HCT116 (cell line): ENCODE results near the gene LYRM4. TPM values are rescaled to one million over a fixed set of nuclear protein-coding genes. Genes with fewer than 3 reads are reported as not detected.

ENCODE experiments used
- ATAC-seq: fragments of 200-7000 bp; cut with Tn5 transposase; 2 replicates; pipeline ENCODE4 v1.9.1; 2020; ENCODE audit warnings: mild to moderate bottlenecking, moderate library complexity
- BruUV-seq: library from RNA; stranded (reverse); fragments of 400-500 nt; replicated peaks from 2 replicates; lab custom pipeline; 2021; lab: Mats Ljungman, UMichigan
- CTCF ChIA-PET: fragments of 300-600 bp; sonication (Branson Sonifier 250); formaldehyde crosslinking; loops from one replicate; lab custom pipeline; 2021; ENCODE audit warnings: antibody characterized with exemption; lab: Charles Lee
- POLR2A ChIA-PET: fragments of 300-600, 350-600 bp; sonication (Branson Sonifier 250); formaldehyde crosslinking; loops from one replicate; lab custom pipeline; 2021; ENCODE audit warnings: antibody characterized with exemption; lab: Charles Lee
- RAD21 ChIA-PET, 2 experiments: fragments of 300-600 bp; sonication (Branson Sonifier 250); formaldehyde crosslinking; loops; one replicate each; lab custom pipeline; 2023; ENCODE audit warnings: low total read pairs in 2 of 2; ENCODE audit not compliant: uncharacterized antibody in 2 of 2, unreplicated experiment in 2 of 2, low non-redundant PET in 1 of 2; lab: Charles Lee
- DNase-seq: peaks from one replicate; pipeline ENCODE4 v3.0.0-alpha.2; 2010; ENCODE audit warnings: low read depth, low spot score
- H2AFZ ChIP-seq: fragments of 200-600 bp; shearing (Covaris generic), sonication (generic); 2 replicates; pipeline ENCODE4 v1.6.1; 2017; ENCODE audit warnings: low read depth, mixed run types, mixed read lengths, antibody characterized with exemption, low read length; ENCODE audit not compliant: poor library complexity, severe bottlenecking
- H3K27ac ChIP-seq: 2 replicates; pipeline ENCODE4 v1.5.1; 2012; ENCODE audit warnings: low read depth, low read length
- H3K27me3 ChIP-seq: fragments of 200-600 bp; sonication (generic); 2 replicates; pipeline ENCODE4 v1.6.1; 2016; ENCODE audit warnings: mixed run types, low read length, mixed read lengths; ENCODE audit not compliant: insufficient read depth
- H3K36me3 ChIP-seq, 2 experiments: fragments of 200-500 bp in 1 of 2; fragments of 200-600 bp in 1 of 2; sonication (Bioruptor generic) in 1 of 2; sonication (generic) in 1 of 2; 2 replicates each; pipeline versions ENCODE4 v1.5.1 to v1.6.1; 2014 to 2016; ENCODE audit warnings: low read length in 2 of 2, inconsistent platforms in 1 of 2, mixed read lengths in 1 of 2, mixed run types in 1 of 2; ENCODE audit not compliant: insufficient read depth in 2 of 2, control insufficient read depth in 1 of 2
- H3K4me1 ChIP-seq, 2 experiments: fragments of 200-600 bp in 1 of 2; sonication (generic) in 1 of 2; 2 replicates each; pipeline versions ENCODE4 v1.5.1 to v1.6.1; 2012 to 2017; ENCODE audit warnings: low read length in 2 of 2, inconsistent platforms in 1 of 2, mild to moderate bottlenecking in 1 of 2, mixed read lengths in 1 of 2, mixed run types in 1 of 2, moderate library complexity in 1 of 2; ENCODE audit not compliant: insufficient read depth in 2 of 2, control insufficient read depth in 1 of 2
- H3K4me2 ChIP-seq: fragments of 200-600 bp; sonication (generic); 2 replicates; pipeline ENCODE4 v1.6.1; 2017; ENCODE audit warnings: mixed run types, low read length, mixed read lengths
- H3K4me3 ChIP-seq, 2 experiments: fragments of 200-600 bp in 1 of 2; sonication (generic) in 1 of 2; replicated peaks in 1 of 2; 2 replicates each; pipeline ENCODE4 v1.5.1; 2011 to 2016; ENCODE audit warnings: low read length in 2 of 2, control low read depth in 1 of 2, low read depth in 1 of 2, mild to moderate bottlenecking in 1 of 2, mixed read lengths in 1 of 2, mixed run types in 1 of 2
- H3K79me2 ChIP-seq: fragments of 200-600 bp; sonication (generic); 2 replicates; pipeline ENCODE4 v1.6.1; 2017; ENCODE audit warnings: mild to moderate bottlenecking, mixed run types, low read length, moderate library complexity, mixed read lengths; ENCODE audit not compliant: insufficient read depth
- H3K9ac ChIP-seq: fragments of 200-600 bp; sonication (generic); 2 replicates; pipeline ENCODE4 v1.6.1; 2016; ENCODE audit warnings: low read length, mixed read lengths
- H3K9me2 ChIP-seq: fragments of 200-600 bp; sonication (generic), shearing (Covaris generic); 2 replicates; pipeline ENCODE4 v1.6.1; 2017; ENCODE audit warnings: mixed run types, mild to moderate bottlenecking, moderate library complexity; ENCODE audit not compliant: insufficient read depth
- H3K9me3 ChIP-seq, 2 experiments: fragments of 200-500 bp in 1 of 2; fragments of 200-600 bp in 1 of 2; sonication (Bioruptor generic) in 1 of 2; sonication (generic) in 1 of 2; 2 replicates each; pipeline ENCODE4 v1.6.1; 2014 to 2017; ENCODE audit warnings: low read length in 2 of 2, mixed read lengths in 2 of 2, inconsistent platforms in 1 of 2, low read depth in 1 of 2, mild to moderate bottlenecking in 1 of 2, mixed run types in 1 of 2, moderate library complexity in 1 of 2; ENCODE audit not compliant: control insufficient read depth in 1 of 2, insufficient read depth in 1 of 2
- H4K20me1 ChIP-seq: fragments of 200-600 bp; sonication (generic), shearing (Covaris generic); 2 replicates; pipeline ENCODE4 v1.6.1; 2017; ENCODE audit warnings: mixed run types, mild to moderate bottlenecking, moderate library complexity; ENCODE audit not compliant: insufficient read depth
- CBX3 ChIP-seq: IDR thresholded peaks from 2 replicates; pipeline ENCODE4 v1.6.1; 2012; ENCODE audit warnings: low read depth
- CEBPB ChIP-seq: IDR thresholded peaks from 2 replicates; pipeline ENCODE4 v1.6.1; 2012; ENCODE audit warnings: low read depth
- CTCF ChIP-seq, 3 experiments: fragments of 200-600 bp in 1 of 3; sonication (generic) in 1 of 3; IDR thresholded peaks in 2 of 3; conservative IDR thresholded peaks in 1 of 3; 2 replicates each; pipeline ENCODE4 v1.5.1; 2012 to 2017; ENCODE audit warnings: low read depth in 2 of 3, low read length in 2 of 3, antibody characterized with exemption in 1 of 3, borderline replicate concordance in 1 of 3, control low read depth in 1 of 3, mild to moderate bottlenecking in 1 of 3, mixed read lengths in 1 of 3, mixed run types in 1 of 3, moderate library complexity in 1 of 3; ENCODE audit not compliant: insufficient read depth in 1 of 3
- EGR1 ChIP-seq: IDR thresholded peaks from 2 replicates; pipeline ENCODE4 v1.6.1; 2012; ENCODE audit warnings: low read depth
- ELF1 ChIP-seq: IDR thresholded peaks from 2 replicates; pipeline ENCODE4 v1.6.1; 2012; ENCODE audit warnings: low read depth, borderline replicate concordance
- EZH2 ChIP-seq: fragments of 200-600 bp; sonication (generic); IDR thresholded peaks from 2 replicates; pipeline ENCODE4 v1.6.1; 2017; ENCODE audit warnings: antibody characterized with exemption, mixed run types
- EZH2phosphoT487 ChIP-seq: fragments of 200-600 bp; IDR thresholded peaks from 2 replicates; pipeline ENCODE4 v1.6.1; 2018; ENCODE audit warnings: antibody characterized with exemption, borderline replicate concordance
- FOSL1 ChIP-seq: IDR thresholded peaks from 2 replicates; pipeline ENCODE4 v1.6.1; 2012; ENCODE audit warnings: low read depth
- JUND ChIP-seq: IDR thresholded peaks from 2 replicates; pipeline ENCODE4 v1.6.1; 2012
- POLR2A ChIP-seq: IDR thresholded peaks from 2 replicates; pipeline ENCODE4 v1.7.0; 2011; ENCODE audit warnings: borderline replicate concordance; ENCODE audit not compliant: insufficient read depth, insufficient read length; ENCODE audit errors: extremely low read depth
- POLR2AphosphoS5 ChIP-seq: IDR thresholded peaks from 2 replicates; pipeline ENCODE4 v1.6.1; 2011; ENCODE audit warnings: mild to moderate bottlenecking, low read depth, low read length, moderate library complexity
- RAD21 ChIP-seq: IDR thresholded peaks from 2 replicates; pipeline ENCODE4 v1.6.1; 2012; ENCODE audit warnings: low read depth, mild to moderate bottlenecking
- REST ChIP-seq: IDR thresholded peaks from 2 replicates; pipeline ENCODE4 v1.6.1; 2012; ENCODE audit warnings: low read depth
- SIN3A ChIP-seq: IDR thresholded peaks from 2 replicates; pipeline ENCODE4 v1.6.1; 2012; ENCODE audit warnings: low read depth
- SP1 ChIP-seq: IDR thresholded peaks from 2 replicates; pipeline ENCODE4 v1.6.1; 2012; ENCODE audit warnings: low read depth
- SRF ChIP-seq: IDR thresholded peaks from 2 replicates; pipeline ENCODE4 v1.6.1; 2012; ENCODE audit warnings: low read depth
- YY1 ChIP-seq: IDR thresholded peaks from 2 replicates; pipeline ENCODE4 v1.6.1; 2011; ENCODE audit warnings: low read length, low read depth, moderate library complexity, mild to moderate bottlenecking; ENCODE audit not compliant: insufficient replicate concordance; ENCODE audit errors: extremely low read depth
- ZBTB33 ChIP-seq: IDR thresholded peaks from 2 replicates; pipeline ENCODE4 v1.6.1; 2011; ENCODE audit warnings: mild to moderate bottlenecking, low read length, moderate library complexity; ENCODE audit not compliant: insufficient replicate concordance; ENCODE audit errors: extremely low read depth
- ZFX ChIP-seq: fragments of 450-650 bp; IDR thresholded peaks from 2 replicates; pipeline ENCODE4 v1.6.1; 2017
- ZNF274 ChIP-seq: fragments of 200-500 bp; sonication (Bioruptor generic); IDR thresholded peaks from 2 replicates; pipeline ENCODE4 v1.6.1; 2014; ENCODE audit warnings: mild to moderate bottlenecking, low read depth, low read length, inconsistent platforms
- intact Hi-C: fragments of 100-400 bp; cut with micrococcal nuclease; formaldehyde crosslinking; loops from 2 replicates; pipeline ENCODE4 v1.10.0; 2022
- total RNA-seq: library from RNA; stranded (reverse); gene quantifications from one replicate; pipeline ENCODE4 v1.2.1, GENCODE V29; 2021; ENCODE audit not compliant: unreplicated experiment

Gene LYRM4
- total RNA-seq, 1 experiment from 2014 or later = 30.1 TPM

GRCh38 chr6:5278047-5278446 lies 17.3 kb upstream of the LYRM4 start:
- BruUV-seq = no TSS peak
- no peaks in the 10 kb centered on the region for H3K9me3 ChIP-seq
- ChIA-PET CTCF (no interaction called here), RAD21 (no interaction called here), POLR2A (no interaction called here)
- intact Hi-C loops = no loop called here
- TF ChIP-seq CEBPB = no peak
- TF ChIP-seq JUND = no peak
- TF ChIP-seq RAD21 = no peak
- TF ChIP-seq ZBTB33 = no peak
- no peak for TF ChIP-seq REST
- no peak for TF ChIP-seq EGR1
- no peak for TF ChIP-seq ELF1
- TF ChIP-seq ZFX = no peak
- no peak for TF ChIP-seq POLR2AphosphoS5
- TF ChIP-seq SP1 = no peak
- TF ChIP-seq SIN3A = no peak
- TF ChIP-seq CTCF (IDR thresholded peaks at IDR 0.05 in 2 of 3, conservative IDR thresholded peaks at IDR 0.05 in 1 of 3; ENCODE audit: borderline replicate concordance in 1 of 3, insufficient read depth in 1 of 3, low read depth in 2 of 3, low read length in 2 of 3) = no peak
- TF ChIP-seq FOSL1 = no peak
- TF ChIP-seq ZNF274 = no peak
- TF ChIP-seq YY1 = no peak
- no peak for TF ChIP-seq POLR2A
- TF ChIP-seq SRF = no peak
- TF ChIP-seq EZH2 = no peak
- TF ChIP-seq EZH2phosphoT487 = no peak
- TF ChIP-seq CBX3 = no peak
- no peaks in the 10 kb centered on the region for H3K4me1 ChIP-seq
- H2AFZ ChIP-seq = no peak overlapping the region
- H3K27ac ChIP-seq = no peak overlapping the region
- ATAC-seq = no peak
- H3K27me3 ChIP-seq = no peaks in the 10 kb centered on the region
- no peaks in the 10 kb centered on the region for H3K9me2 ChIP-seq
- no peak overlapping the region for H3K9ac ChIP-seq
- no peak overlapping the region for H3K4me3 ChIP-seq
- no peaks in the 10 kb centered on the region for H4K20me1 ChIP-seq
- H3K4me2 ChIP-seq = no peak overlapping the region
- DNase-seq = no peak
- H3K79me2 ChIP-seq = peaks cover 10% of the 10 kb centered on the region; the same call in 1 of the 2 replicates
- no peaks in the 10 kb centered on the region; a peak in 1 of 4 replicates for H3K36me3 ChIP-seq
